ENCODE data around the gene PIGP.

Gene PIGP

GRCh38 chr21:37088186-37088735, 15.4 kb upstream of the PIGP start:
- DNase-seq = no peak
- Histone ChIP-seq H3K27me3 (no peaks in the 10 kb centered on the region), H3K36me3 (peaks cover 16% of the 10 kb centered on the region), H3K4me1 (no peaks in the 10 kb centered on the region; the same call in 1 of the 2 replicates), H3K9me3 (no peaks in the 10 kb centered on the region), H3K4me3 (ENCODE audit: low read depth, low read length) (no peak overlapping the region)
- no peak for TF ChIP-seq CTCF (IDR thresholded peaks at IDR 0.05; ENCODE audit: low read depth, low read length)

- peak; percentile 34 for DNase-seq
Observed at GRCh38 chr21:37087188-37087587, 14.3 kb upstream of the PIGP start.

GRCh38 chr21:37085726-37086125, 12.9 kb upstream of the PIGP start:
- Histone ChIP-seq H3K36me3 (peaks cover 13% of the 10 kb centered on the region), H3K4me3 (ENCODE audit: low read depth, low read length) (no peak overlapping the region), H3K4me1 (no peaks in the 10 kb centered on the region; the same call in 1 of the 2 replicates), H3K9me3 (no peaks in the 10 kb centered on the region), H3K27me3 (no peaks in the 10 kb centered on the region)
- no peak for TF ChIP-seq CTCF (IDR thresholded peaks at IDR 0.05; ENCODE audit: low read depth, low read length)
- no peak for DNase-seq

More at GRCh38 chr21:37087188-37087587, 14.3 kb upstream of the PIGP start:
- Histone ChIP-seq H3K36me3 (peaks cover 16% of the 10 kb centered on the region), H3K4me1 (no peaks in the 10 kb centered on the region; the same call in 1 of the 2 replicates), H3K4me3 (ENCODE audit: low read depth, low read length) (no peak overlapping the region), H3K27me3 (no peaks in the 10 kb centered on the region), H3K9me3 (no peaks in the 10 kb centered on the region)
- peak; percentile 69 for TF ChIP-seq CTCF (IDR thresholded peaks at IDR 0.05; ENCODE audit: low read depth, low read length)

- no peak for DNase-seq
- Histone ChIP-seq H3K9me3 (no peaks in the 10 kb centered on the region), H3K27me3 (no peaks in the 10 kb centered on the region), H3K4me3 (ENCODE audit: low read depth, low read length) (no peak overlapping the region), H3K4me1 (no peaks in the 10 kb centered on the region; the same call in 1 of the 2 replicates), H3K36me3 (no peaks in the 10 kb centered on the region; the same call in 1 of the 2 replicates)
- TF ChIP-seq CTCF (IDR thresholded peaks at IDR 0.05; ENCODE audit: low read depth, low read length) = no peak
Observed at GRCh38 chr21:37082856-37083528, 10.1 kb upstream of the PIGP start.

GRCh38 chr21:37082375-37082774, 9.5 kb upstream of the PIGP start:
- H3K27me3 ChIP-seq = no peaks in the 10 kb centered on the region
- H3K4me1 ChIP-seq = no peaks in the 10 kb centered on the region; the same call in 1 of the 2 replicates
- no peak for DNase-seq
- H3K9me3 ChIP-seq = no peaks in the 10 kb centered on the region
- H3K36me3 ChIP-seq = no peaks in the 10 kb centered on the region
- no peak overlapping the region for H3K4me3 ChIP-seq (ENCODE audit: low read depth, low read length)
- TF ChIP-seq CTCF (IDR thresholded peaks at IDR 0.05; ENCODE audit: low read depth, low read length) = no peak

GRCh38 chr21:37079211-37079824, 6.4 kb upstream of the PIGP start:
- Histone ChIP-seq H3K27me3 (no peaks in the 10 kb centered on the region), H3K4me3 (ENCODE audit: low read depth, low read length) (no peak overlapping the region), H3K9me3 (no peaks in the 10 kb centered on the region), H3K4me1 (no peaks in the 10 kb centered on the region; the same call in 1 of the 2 replicates), H3K36me3 (no peaks in the 10 kb centered on the region)
- TF ChIP-seq CTCF (IDR thresholded peaks at IDR 0.05; ENCODE audit: low read depth, low read length) = peak; percentile 32
- no peak for DNase-seq

Measured in BE2C (cell line).